Myocyte (in vitro differentiated cells): ENCODE data around the gene GPR42. TPM values are rescaled to one million over a fixed set of nuclear protein-coding genes. Genes with fewer than 3 reads are reported as not detected.
"Not testable (repeated sequence)": the region's sequence is repeated elsewhere in the genome, so short reads cannot be mapped to it uniquely, and the experiment has no call there.

Source experiments
- DNase-seq: peaks from one replicate; pipeline ENCODE4 v3.0.0-alpha.2; 2012; ENCODE audit warnings: low read depth
- total RNA-seq: library from RNA; depleted of rRNA; stranded (reverse); fragments of >200 nt; gene quantifications from 2 replicates; pipeline ENCODE4 v1.2.3, GENCODE V29; 2014

Gene GPR42
- total RNA-seq, 1 donor from 2014 or later, result not detected

DNA sequence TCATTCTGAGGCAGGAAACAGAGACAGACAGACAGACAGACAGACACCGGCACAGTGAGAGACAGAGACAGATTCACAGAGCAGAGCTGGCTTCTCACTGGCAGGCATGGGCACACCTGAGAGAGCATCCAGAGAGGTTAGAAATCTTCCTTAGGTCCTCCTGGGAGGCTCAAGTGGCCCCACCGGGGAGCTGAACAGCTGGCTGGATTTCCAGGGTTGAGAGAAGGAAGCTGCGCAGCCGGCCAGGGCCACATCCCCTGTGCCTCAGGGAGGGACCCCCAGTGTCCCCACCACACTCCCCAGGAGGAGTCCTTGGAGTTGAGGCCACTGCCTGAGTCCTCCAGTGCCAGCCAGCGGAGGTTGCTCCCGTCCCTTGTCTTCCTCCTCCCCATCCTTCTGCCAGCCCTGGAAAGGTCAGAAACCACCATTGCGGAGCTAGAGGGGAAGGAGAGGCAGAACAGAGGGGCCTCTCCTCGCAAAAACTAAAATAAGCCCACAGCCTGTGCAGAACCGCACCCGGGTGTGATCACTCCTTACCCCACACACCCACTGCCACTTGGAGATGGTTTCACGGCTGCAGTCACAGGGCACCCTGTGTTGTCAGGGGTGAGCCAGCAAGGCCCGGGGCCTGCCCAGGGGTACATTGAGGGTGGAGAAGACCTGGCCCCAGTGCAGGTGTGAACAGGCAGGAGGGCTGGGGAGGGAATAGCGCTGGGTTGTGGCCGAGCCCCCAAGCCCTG, 8.4 kb upstream of the GPR42 start:
- no peak for DNase-seq

DNA sequence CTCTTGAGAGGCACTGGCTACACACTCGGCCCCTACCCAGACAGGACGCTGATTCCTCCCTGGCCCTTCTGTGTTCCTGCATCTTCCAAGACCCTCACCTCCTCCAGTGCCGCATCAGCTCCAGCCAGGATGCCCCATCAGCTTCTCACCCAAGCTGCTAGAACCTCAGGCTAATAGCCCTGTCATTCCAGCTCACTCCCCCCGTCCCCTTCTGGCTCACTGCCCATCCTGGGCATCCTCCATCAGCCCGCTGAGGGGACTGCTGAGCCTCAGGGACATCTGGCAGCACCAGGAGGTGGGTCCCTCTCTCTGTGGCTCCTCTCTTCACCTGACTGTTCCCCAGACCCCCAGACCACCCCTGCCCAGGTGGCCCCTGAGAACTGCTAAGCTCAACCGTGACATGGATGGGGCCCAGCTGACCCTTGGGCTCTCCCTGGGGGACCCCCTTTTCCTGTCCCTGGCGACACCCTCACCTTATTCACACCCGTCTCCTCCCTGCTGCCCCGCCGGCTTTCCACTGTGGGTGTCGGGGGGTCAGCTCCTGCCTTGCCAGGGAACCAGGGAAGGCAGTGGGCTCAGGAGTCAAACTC, 7.8 kb upstream of the GPR42 start:
- no peak for DNase-seq

GRCh38 chr19:35363711-35364425, 7.0 kb upstream of the GPR42 start:
- no peak for DNase-seq

DNA sequence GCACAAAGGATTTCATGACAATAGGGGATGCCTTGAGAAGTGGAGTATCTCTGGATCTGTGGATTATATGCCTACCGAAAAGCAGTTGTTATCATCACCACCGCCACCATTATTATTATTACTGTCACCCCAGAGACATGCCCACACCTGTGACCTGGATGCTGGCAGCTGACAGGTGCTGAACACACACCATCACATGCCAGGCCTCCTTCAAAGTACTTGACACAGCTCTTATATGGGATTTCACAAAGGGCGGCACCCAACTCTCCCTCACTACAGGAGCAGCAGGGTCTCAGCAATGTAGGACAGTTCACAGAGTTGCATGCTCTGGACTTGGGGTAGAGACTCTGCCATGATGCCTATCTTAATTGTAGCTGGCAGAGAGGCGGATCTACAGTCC, 5.6 kb upstream of the GPR42 start:
- DNase-seq, result no peak

DNA sequence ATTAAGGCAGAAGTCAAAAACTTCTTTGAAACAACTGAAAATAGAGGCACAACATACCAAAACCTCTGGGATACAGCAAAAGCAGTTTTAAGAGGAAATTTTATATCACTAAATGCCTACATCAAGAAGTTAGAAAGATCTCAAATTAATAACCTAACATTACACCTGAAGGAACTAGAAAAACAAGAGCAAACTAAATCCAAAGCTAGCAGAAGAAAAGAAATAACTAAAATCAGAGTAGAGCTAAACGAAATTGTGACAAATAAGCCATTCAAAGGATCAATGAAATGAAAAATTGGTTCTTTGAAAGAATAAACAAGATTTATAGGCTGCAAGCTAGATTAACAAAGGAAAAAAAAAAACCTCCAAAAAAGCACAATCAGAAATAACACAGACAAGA, 2.5 kb upstream of the GPR42 start:
- no peak for DNase-seq

- no peak for DNase-seq
Measured at GRCh38 chr19:35369522-35369921, 1.3 kb upstream of the GPR42 start.

GRCh38 chr19:35373492-35373891, 2.6 kb downstream of the GPR42 start:
- no peak for DNase-seq

DNA sequence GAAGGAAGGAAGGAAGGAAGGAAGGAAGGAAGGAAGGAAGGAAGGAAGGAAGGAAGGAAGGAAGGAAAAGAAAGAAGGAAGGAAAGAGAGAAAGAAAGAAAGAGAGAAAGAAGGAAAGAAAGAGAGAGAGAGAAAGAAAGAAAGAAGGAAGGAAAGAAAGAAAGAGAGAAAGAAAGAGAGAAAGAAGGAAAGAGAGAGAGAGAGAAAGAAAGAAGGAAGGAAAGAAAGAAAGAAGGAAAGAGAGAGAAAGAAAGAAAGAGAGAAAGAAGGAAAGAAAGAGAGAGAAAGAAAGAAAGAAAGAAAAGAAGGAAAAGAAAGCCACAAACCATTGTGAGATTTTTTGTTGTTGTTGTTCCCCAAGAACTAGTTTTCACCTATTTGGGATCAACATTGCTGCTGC, 3.2 kb downstream of the GPR42 start:
- DNase-seq, result not testable (repeated sequence)

DNA sequence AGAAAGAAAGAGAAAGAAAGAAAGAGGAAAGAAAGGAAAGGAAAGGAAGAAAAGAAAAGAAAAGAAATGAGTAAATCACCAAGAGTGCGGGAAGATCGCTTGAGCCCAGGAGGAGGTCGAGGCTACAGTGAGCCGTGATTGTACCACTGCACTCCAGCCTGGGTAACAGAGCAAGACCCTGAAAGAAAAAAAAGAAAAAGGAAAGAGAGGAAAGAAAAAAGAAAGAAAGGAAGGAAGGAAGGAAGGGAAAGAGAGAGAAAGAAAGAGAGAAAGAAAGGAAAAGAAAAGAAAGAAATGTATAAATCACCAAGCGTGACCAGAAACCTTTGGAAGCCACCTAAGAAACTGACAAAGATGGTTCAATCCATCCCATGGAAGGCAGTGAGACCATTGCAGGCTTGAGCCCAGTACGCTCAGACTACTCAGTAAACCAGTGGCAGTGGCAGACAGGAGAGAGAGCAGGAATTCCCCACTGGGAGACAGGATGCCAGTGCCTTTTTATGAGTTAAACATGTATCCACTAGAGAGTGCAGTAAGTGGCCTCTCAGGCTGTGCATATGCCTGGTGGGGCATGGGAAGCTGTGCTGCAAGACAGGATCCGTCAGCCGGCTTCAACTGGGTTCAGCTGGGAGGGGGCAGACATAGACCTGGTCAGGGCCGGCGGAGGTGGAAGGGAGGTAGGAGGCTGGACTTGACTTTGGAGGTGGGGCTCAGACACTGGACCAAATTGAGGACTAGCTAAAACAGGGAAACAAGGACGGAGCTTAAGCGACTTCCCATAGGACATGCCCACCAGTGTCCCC, 4.8 kb downstream of the GPR42 start:
- DNase-seq, result no peak

GRCh38 chr19:35377656-35378055, 6.8 kb downstream of the GPR42 start:
- no peak for DNase-seq

DNA sequence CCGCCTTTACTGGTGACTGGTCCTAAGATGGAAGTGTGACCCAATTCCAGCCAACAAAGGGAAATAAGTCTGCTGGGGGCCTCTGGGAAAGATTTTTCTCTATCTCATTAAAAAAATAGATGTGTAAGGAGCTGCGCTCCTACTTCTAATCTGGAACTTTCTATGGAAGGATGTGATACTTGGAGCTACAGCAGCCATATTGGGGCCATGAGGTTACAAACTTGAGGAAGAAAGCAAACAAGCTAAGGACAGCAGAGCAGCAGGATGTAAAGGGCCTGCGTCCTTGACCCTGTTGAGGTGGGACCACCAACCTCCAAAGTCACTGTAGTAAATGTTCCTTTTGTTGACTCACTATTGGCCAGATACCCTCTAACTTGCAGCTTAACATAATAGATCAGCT, 7.5 kb downstream of the GPR42 start:
- DNase-seq, result no peak

- DNase-seq, result not testable (repeated sequence)
Measured at GRCh38 chr19:35379545-35379944, 8.7 kb downstream of the GPR42 start.

- no peak for DNase-seq
Measured at GRCh38 chr19:35379992-35380391, 9.1 kb downstream of the GPR42 start.

GRCh38 chr19:35380450-35381124, 9.7 kb downstream of the GPR42 start:
- no peak for DNase-seq

- DNase-seq, result no peak
Measured at GRCh38 chr19:35381318-35381717, 10.4 kb downstream of the GPR42 start.

DNA sequence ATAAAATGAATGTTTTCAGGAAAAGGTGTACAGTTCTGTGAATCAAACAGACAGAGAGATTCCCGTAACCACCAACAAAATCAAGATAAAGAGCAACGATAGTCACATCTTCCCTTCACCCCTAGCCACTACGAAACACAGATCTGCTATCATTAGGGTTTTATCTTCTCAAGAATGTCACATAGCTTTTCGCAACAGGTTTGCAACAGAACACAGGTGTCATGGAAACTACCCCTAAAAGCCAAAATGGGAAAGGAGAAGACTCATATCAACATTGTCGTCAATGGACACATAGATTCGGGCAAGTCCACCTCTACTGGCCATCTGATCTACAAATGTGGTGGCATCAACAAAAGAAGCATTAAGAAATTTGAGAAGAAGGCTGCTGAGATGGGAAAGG, 11.1 kb downstream of the GPR42 start:
- no peak for DNase-seq

GRCh38 chr19:35383536-35383935, 12.7 kb downstream of the GPR42 start:
- no peak for DNase-seq

- no peak for DNase-seq
Measured at GRCh38 chr19:35388277-35389054, 17.6 kb downstream of the GPR42 start.

DNA sequence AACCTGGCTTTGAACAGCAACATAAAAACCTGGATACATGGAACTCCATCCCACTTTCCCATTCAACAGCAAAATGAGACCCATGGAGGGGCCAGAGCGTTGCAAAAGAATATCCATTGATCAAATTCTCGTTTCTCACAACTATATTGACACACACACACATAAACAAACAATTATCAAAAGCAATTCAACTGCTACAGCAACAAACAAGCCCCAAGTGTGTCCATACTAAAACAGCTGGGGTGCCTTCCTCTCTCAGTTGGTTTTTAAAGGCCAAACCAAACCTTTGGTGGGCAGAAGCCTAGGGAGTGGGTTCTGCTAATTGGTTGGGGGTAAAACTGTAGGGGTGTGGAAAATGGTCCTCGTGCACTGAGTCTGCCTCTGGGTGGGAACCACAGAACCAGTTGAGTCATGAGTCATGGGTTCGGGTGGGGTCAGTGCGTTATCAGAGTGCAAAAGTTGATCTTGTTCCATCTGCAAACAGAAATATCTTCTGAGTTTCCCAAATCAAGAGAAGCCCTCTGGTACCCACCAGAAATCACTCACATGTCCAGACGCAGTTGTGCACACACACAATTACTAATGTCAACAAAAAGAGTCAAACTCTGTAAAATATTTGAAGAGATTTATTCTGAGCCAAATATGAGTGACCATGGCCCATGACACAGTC, 18.5 kb downstream of the GPR42 start:
- no peak for DNase-seq
